Measurements from ENCODE around the gene SURF6.

DNA sequence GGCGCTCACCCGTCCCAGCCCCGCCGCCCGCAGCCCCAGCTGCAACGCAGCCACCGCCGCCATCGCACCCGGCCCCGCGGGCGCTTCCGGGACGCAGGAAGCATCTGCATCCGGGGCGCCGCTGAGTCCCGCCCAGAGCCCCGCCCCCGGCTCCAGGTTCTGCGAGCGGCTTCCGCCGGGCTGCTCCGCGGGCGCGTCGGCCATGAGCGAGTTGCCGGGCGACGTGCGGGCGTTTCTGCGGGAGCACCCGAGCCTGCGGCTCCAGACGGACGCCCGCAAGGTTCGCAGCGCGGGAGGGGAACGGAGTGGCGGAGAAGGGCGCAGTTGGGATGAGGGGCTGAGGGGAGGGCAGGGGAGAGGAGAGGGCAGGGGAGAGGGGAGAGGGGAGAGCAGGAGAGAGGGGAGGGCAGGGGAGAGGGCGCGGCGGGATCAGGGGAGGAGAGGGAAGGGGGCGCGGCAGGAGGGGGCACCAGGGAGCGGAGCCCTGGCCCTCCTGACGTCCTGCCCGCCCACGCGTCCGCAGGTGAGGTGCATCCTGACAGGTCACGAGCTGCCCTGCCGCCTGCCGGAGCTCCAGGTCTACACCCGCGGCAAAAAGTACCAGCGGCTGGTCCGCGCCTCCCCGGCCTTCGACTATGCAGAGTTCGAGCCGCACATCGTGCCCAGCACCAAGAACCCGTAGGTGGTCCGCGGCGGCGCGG is 20.6 kb upstream of the SURF6 start, which contains the start of the genes SURF1 and SURF2:
- TF ChIP-seq, protein P1, sequence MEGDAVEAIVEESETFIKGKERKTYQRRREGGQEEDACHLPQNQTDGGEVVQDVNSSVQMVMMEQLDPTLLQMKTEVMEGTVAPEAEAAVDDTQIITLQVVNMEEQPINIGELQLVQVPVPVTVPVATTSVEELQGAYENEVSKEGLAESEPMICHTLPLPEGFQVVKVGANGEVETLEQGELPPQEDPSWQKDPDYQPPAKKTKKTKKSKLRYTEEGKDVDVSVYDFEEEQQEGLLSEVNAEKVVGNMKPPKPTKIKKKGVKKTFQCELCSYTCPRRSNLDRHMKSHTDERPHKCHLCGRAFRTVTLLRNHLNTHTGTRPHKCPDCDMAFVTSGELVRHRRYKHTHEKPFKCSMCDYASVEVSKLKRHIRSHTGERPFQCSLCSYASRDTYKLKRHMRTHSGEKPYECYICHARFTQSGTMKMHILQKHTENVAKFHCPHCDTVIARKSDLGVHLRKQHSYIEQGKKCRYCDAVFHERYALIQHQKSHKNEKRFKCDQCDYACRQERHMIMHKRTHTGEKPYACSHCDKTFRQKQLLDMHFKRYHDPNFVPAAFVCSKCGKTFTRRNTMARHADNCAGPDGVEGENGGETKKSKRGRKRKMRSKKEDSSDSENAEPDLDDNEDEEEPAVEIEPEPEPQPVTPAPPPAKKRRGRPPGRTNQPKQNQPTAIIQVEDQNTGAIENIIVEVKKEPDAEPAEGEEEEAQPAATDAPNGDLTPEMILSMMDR (IDR thresholded peaks at IDR 0.05; ENCODE audit: insufficient read depth, low read length): no peak
- peak; percentile 69; the same call in 1 of the 2 replicates for TF ChIP-seq POLR2AphosphoS5 (IDR thresholded peaks at IDR 0.05; ENCODE audit: low read depth)
- TF ChIP-seq GABPA (IDR thresholded peaks at IDR 0.05; ENCODE audit: low read depth): peak; percentile 85
- TF ChIP-seq, protein P2, sequence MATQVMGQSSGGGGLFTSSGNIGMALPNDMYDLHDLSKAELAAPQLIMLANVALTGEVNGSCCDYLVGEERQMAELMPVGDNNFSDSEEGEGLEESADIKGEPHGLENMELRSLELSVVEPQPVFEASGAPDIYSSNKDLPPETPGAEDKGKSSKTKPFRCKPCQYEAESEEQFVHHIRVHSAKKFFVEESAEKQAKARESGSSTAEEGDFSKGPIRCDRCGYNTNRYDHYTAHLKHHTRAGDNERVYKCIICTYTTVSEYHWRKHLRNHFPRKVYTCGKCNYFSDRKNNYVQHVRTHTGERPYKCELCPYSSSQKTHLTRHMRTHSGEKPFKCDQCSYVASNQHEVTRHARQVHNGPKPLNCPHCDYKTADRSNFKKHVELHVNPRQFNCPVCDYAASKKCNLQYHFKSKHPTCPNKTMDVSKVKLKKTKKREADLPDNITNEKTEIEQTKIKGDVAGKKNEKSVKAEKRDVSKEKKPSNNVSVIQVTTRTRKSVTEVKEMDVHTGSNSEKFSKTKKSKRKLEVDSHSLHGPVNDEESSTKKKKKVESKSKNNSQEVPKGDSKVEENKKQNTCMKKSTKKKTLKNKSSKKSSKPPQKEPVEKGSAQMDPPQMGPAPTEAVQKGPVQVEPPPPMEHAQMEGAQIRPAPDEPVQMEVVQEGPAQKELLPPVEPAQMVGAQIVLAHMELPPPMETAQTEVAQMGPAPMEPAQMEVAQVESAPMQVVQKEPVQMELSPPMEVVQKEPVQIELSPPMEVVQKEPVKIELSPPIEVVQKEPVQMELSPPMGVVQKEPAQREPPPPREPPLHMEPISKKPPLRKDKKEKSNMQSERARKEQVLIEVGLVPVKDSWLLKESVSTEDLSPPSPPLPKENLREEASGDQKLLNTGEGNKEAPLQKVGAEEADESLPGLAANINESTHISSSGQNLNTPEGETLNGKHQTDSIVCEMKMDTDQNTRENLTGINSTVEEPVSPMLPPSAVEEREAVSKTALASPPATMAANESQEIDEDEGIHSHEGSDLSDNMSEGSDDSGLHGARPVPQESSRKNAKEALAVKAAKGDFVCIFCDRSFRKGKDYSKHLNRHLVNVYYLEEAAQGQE (IDR thresholded peaks at IDR 0.05; ENCODE audit: insufficient replicate concordance, low read depth): no peak

All from HL-60 (cell line).